HG02642 (cell line): ENCODE data around the gene PPP1R12B.
"Not testable (repeated sequence)": the region's sequence is repeated elsewhere in the genome, so short reads cannot be mapped to it uniquely, and the experiment has no call there.

ENCODE experiments used
- ATAC-seq: cut with Tn5 transposase; IDR thresholded peaks from one replicate; pipeline ENCODE4 v1.9.1; 2021; ENCODE audit warnings: mild to moderate bottlenecking; ENCODE audit not compliant: unreplicated experiment, poor library complexity

The PPP1R12B gene

GRCh38 chr1:202575918-202576653 lies 227.6 kb downstream of the PPP1R12B start:
- ATAC-seq: no peak

- ATAC-seq: no peak
These were observed 228.3 kb downstream of the PPP1R12B start for GRCh38 chr1:202576816-202577215.

GRCh38 chr1:202577381-202577780 lies 228.9 kb downstream of the PPP1R12B start:
- ATAC-seq: no peak

GRCh38 chr1:202578001-202578504 lies 229.6 kb downstream of the PPP1R12B start:
- no peak for ATAC-seq

- ATAC-seq: no peak
These were observed 230.1 kb downstream of the PPP1R12B start for GRCh38 chr1:202578565-202578964.

- ATAC-seq: no peak
These were observed 231.3 kb downstream of the PPP1R12B start for GRCh38 chr1:202579806-202580205.

- ATAC-seq: no peak
These were observed 232.1 kb downstream of the PPP1R12B start for GRCh38 chr1:202580619-202581018.

GRCh38 chr1:202582350-202582749 lies 233.9 kb downstream of the PPP1R12B start:
- not testable (repeated sequence) for ATAC-seq

GRCh38 chr1:202584707-202585589 lies 236.4 kb downstream of the PPP1R12B start:
- ATAC-seq: no peak

GRCh38 chr1:202585590-202585933 lies 237.1 kb downstream of the PPP1R12B start:
- no peak for ATAC-seq

GRCh38 chr1:202586018-202586821 lies 237.7 kb downstream of the PPP1R12B start:
- ATAC-seq: no peak

GRCh38 chr1:202586871-202587270 lies 238.4 kb downstream of the PPP1R12B start:
- no peak for ATAC-seq

- ATAC-seq: no peak
These were observed 239.5 kb downstream of the PPP1R12B start for GRCh38 chr1:202587859-202588485.

GRCh38 chr1:202588503-202589189 lies 240.1 kb downstream of the PPP1R12B start:
- no peak for ATAC-seq

GRCh38 chr1:202589190-202589930 lies 240.9 kb downstream of the PPP1R12B start:
- no peak for ATAC-seq

- no peak for ATAC-seq
These were observed 241.6 kb downstream of the PPP1R12B start for GRCh38 chr1:202590126-202590525.

GRCh38 chr1:202590975-202591411 lies 242.5 kb downstream of the PPP1R12B start:
- ATAC-seq: no peak

GRCh38 chr1:202591515-202591914 lies 243.0 kb downstream of the PPP1R12B start:
- ATAC-seq: no peak

GRCh38 chr1:202592146-202592545 lies 243.6 kb downstream of the PPP1R12B start:
- ATAC-seq: no peak
